ENCODE results near the gene CCND2.

CCND2 gene

DNA sequence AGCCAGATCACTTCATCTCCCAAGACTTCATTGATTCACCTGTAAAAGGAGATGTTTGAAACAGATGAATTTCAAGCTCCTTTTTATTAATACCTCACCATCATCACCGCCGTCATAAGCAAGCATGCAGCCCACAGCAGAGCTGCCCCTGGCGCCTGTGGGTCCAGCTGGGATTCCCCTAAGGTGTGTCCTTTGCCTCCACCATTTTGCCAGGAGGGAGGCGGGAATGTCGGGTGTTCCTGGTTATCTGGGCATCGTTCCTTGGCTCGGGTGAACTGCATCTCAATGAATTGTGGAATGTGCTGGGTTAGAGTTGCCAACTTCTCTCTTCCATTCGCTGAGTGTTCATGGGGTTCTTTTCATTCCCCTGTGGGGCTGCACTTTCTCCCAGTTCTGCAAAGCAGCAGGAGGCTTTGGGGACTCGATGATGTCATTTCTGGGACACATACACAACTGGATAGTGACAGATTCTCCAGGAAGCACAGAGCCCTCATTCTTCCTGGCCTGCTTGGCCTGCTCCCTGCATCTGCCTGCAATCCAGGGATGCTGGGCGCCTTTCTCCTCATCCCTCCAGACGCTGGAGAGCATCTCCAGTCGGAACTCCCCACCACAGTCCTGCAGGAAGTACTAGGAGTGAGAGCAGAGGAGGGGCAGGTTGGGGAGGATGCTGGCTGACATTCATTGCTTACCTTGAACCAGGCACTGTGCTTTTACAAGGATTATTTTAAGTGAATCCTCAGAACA, 10.1 kb downstream of the CCND2 start:
- TF ChIP-seq, protein P1, sequence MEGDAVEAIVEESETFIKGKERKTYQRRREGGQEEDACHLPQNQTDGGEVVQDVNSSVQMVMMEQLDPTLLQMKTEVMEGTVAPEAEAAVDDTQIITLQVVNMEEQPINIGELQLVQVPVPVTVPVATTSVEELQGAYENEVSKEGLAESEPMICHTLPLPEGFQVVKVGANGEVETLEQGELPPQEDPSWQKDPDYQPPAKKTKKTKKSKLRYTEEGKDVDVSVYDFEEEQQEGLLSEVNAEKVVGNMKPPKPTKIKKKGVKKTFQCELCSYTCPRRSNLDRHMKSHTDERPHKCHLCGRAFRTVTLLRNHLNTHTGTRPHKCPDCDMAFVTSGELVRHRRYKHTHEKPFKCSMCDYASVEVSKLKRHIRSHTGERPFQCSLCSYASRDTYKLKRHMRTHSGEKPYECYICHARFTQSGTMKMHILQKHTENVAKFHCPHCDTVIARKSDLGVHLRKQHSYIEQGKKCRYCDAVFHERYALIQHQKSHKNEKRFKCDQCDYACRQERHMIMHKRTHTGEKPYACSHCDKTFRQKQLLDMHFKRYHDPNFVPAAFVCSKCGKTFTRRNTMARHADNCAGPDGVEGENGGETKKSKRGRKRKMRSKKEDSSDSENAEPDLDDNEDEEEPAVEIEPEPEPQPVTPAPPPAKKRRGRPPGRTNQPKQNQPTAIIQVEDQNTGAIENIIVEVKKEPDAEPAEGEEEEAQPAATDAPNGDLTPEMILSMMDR (IDR thresholded peaks at IDR 0.05; ENCODE audit: low read depth, low read length): no peak
- no peak for DNase-seq (ENCODE audit: extremely low read depth, low read depth)

DNA sequence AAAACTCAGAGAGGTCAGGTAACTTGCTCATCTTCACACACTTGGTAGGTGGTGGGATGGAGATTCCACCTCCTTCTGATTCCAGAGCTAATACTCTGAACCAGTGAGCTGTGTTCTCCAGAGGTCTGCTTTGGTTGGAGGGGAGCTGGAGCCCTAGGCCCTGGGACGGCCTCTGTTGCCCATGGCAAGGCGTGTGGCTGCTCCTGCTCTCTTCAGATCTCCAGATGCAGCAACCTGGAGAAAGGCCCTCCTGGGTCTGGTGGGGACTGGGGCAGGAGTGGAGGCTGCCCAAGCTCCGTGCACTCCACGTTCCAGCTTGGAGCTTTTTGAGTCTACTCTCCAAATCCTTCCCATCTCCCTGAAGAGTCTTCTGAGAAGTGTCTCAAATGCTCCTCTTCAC, 10.7 kb downstream of the CCND2 start:
- TF ChIP-seq, protein P1 (IDR thresholded peaks at IDR 0.05; ENCODE audit: low read depth, low read length): no peak
- no peak for DNase-seq (ENCODE audit: extremely low read depth, low read depth)

DNA sequence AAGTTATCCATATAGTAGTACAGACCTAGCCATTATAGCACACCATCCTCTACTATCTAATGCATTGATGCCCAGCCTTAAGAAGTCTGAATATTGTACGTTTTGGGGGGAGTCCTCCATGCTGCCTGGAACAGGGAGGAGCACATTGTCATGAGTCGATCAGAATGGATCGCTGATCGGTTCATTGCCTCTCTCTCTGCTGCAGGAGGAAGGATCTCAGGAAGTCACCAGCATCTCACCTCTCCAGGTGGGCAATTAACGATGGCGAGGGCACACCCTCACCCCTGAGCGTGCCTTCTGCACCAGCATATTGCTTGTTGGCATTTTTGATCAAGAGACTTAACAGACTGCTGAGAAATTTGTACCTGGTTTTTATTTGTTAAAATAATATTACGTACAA, 11.5 kb downstream of the CCND2 start:
- TF ChIP-seq, protein P1 (IDR thresholded peaks at IDR 0.05; ENCODE audit: low read depth, low read length): no peak
- no peak for DNase-seq (ENCODE audit: extremely low read depth, low read depth)

DNA sequence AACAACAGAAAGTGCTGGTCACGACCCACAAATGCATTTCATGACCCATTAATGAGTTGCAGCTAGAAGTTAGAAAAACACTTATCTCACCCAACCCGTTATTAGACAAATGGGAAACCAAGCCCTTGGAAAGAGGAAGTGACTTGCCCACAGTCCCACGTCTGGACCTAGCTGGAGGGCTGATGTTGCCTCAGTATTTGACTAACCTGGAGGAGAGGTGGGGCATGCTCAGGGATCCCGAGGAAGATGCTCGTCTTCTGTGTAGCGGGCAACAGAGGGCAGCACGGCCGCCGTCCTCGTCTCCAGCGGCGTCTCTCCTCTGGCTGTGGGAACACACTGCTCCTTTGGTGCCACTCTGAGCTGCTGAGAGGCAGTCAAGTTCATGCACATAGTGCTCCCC, 12.7 kb downstream of the CCND2 start:
- TF ChIP-seq, protein P1 (IDR thresholded peaks at IDR 0.05; ENCODE audit: low read depth, low read length): no peak
- DNase-seq (ENCODE audit: extremely low read depth, low read depth): no peak

DNA sequence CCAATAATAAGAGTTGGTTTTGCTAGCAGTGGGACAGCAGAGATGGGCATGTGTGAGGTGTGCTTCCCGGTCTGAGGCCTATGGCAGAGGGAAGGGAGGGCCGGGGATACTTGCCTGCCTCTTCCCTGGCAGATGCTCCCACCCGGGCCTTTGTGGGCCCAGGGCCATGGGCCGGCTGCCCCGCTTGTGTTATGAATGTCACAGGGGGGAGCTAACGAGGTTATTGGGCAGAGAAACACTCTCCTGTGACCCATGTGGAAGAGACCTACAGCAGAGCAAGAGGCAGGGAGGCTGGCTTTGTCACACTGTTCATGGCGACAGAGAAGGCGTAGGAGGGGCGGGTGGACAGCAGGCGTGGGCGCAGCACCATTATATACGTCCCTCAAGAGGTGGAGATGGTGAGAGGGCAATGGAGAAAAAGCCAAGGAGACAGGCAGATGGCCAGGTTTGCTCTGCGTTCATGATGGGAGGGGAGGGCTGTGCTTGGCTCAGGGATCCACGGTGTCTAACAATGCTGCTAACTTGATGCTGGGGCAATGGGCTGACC, 13.3 kb downstream of the CCND2 start:
- no peak for DNase-seq (ENCODE audit: extremely low read depth, low read depth)
- TF ChIP-seq, protein P1 (IDR thresholded peaks at IDR 0.05; ENCODE audit: low read depth, low read length): no peak

DNA sequence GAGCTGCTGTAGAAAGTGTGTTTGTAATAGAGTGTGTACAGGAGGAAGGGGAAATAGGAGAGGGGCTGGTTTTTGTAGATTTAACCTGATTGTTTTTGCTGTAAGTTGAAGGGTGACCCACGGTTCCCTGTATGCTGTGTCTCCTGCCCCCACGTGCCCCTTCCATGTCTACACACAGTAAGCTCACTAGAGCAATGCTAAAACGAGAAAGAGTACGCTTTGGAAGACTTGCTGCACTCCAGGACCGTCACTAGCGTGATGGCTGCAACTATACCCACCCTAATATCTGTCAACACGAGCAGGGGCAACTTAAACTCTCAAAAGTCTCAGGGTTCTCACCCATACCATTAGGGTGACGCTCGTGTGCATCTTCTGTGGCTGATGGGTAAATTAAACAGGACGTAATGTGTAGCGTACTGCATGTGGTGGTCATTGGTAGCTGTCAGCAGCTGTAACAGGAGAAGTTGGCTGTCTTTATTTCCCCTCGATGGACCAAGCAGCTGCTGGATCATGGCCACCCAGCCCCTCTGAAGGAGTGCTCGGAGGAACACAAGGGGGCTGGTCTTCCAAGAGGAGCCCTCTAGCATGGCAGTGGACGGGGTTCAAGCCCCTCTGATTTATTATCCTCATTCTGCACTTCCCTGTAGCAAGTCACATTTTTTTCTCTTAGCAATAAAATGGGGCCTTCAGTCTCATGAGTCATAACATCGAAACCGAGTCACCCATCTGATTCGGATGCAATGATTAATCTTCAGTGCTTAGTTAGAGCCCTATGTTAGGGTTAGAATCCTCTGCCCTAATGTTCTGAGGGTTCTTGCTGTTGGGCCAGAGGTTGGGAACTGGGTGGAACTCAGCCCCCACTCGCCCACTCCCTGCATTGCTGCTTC, 14.0 kb downstream of the CCND2 start:
- TF ChIP-seq, protein P1 (IDR thresholded peaks at IDR 0.05; ENCODE audit: low read depth, low read length): no peak
- no peak for DNase-seq (ENCODE audit: extremely low read depth, low read depth)

All from AG09319 (cell line).